ENCODE results near the gene USP54. TPM values are rescaled to one million over a fixed set of nuclear protein-coding genes. Genes with fewer than 3 reads are reported as not detected.

Gene USP54
- total and polyA plus RNA-seq, 9 of the 15 experiments (the other 6 are each of a cell fraction or from before 2014, with no cell fraction given) = 3.8 to 40.1 (median 16.9) TPM

DNA sequence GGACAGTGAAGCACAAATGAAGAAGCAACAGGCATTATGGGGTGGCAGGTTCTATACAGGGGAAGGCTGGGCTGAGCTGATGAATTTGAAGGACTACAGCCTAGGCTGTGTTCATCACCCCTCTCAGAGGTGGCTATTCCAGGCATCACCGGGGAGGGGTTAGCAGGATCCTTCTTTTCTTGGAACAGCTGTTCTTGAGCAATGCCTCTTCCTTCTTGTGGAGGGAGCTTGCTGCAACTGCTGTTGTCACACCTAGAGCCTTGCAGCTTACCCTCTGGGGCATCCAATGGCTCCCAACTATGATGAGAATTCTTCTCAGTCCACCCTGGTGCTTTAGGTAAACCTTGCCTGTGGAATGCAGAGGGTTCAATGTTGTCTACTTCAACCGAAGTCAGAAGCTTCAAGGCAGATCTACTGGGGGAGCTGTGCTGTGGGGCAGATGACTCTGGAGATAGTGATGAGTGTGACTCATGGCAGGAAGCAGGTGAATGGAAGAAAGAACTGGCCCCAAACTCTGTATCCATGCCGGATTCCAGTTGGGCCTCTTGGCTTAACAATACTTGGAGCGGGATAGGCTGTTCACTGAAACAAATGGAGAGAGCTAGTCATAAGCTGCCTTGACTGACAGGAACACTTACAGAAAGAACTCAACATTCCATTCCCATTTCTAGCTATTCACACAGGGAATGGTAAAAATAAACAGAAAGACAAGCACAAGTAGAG lies 73.8 kb downstream of the USP54 start (continued):
- TF ChIP-seq TEAD4 (IDR thresholded peaks at IDR 0.05; ENCODE audit: low read length) (peak; percentile 75), TEAD4 (CRISPR knock-in tag; IDR thresholded peaks at IDR 0.05; ENCODE audit: borderline replicate concordance) (no peak), MCM5 (IDR thresholded peaks at IDR 0.05; ENCODE audit: low read depth) (no peak), DPF2 (IDR thresholded peaks at IDR 0.05) (peak; percentile 97), ILK (tag; IDR thresholded peaks at IDR 0.05; ENCODE audit: borderline replicate concordance, low read depth) (no peak), MCM7 (IDR thresholded peaks at IDR 0.05) (no peak), NR4A1 (CRISPR knock-in tag; IDR thresholded peaks at IDR 0.05) (peak; percentile 83; the same call in 1 of the 2 replicates), NR4A1 (tag; IDR thresholded peaks at IDR 0.05) (no peak), TEAD1 (CRISPR knock-in tag; IDR thresholded peaks at IDR 0.05) (peak; percentile 38 to 69; a peak in 2 of 4 replicates), KDM1A (IDR thresholded peaks at IDR 0.05) (0 out of 4 replicates have a peak, but pooled peaks of 1 of the 2 experiments have one; percentile 12), MTA1 (IDR thresholded peaks at IDR 0.05; ENCODE audit: borderline replicate concordance) (peak; percentile 15; the same call in 1 of the 2 replicates), SAFB (IDR thresholded peaks at IDR 0.05; ENCODE audit: borderline replicate concordance, low read depth, low read length) (no peak), CBX3 (IDR thresholded peaks at IDR 0.05; ENCODE audit: borderline replicate concordance in 1 of 2, low read length in 2 of 2) (peak in 1 of 2 experiments; percentile 57; a peak in 1 of 3 replicates), MAZ (CRISPR knock-in tag; conservative IDR thresholded peaks at IDR 0.05 in 1 of 2, IDR thresholded peaks at IDR 0.05 in 1 of 2) (peak in 1 of 2 experiments; percentile 53; a peak in 2 of 4 replicates), ETV5 (CRISPR knock-in tag; IDR thresholded peaks at IDR 0.05; ENCODE audit: low read depth) (peak; percentile 57; the same call in 1 of the 2 replicates)
- TF ChIP-seq, protein P1, sequence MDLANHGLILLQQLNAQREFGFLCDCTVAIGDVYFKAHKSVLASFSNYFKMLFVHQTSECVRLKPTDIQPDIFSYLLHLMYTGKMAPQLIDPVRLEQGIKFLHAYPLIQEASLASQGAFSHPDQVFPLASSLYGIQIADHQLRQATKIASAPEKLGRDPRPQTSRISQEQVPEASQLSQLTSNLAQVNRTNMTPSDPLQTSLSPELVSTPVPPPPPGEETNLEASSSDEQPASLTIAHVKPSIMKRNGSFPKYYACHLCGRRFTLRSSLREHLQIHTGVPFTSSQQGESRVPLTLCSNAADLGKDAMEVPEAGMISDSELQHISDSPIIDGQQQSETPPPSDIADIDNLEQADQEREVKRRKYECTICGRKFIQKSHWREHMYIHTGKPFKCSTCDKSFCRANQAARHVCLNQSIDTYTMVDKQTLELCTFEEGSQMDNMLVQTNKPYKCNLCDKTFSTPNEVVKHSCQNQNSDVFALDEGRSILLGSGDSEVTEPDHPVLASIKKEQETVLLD (IDR thresholded peaks at IDR 0.05) = peak; percentile 20; the same call in 1 of the 2 replicates
- TF ChIP-seq, protein P2, sequence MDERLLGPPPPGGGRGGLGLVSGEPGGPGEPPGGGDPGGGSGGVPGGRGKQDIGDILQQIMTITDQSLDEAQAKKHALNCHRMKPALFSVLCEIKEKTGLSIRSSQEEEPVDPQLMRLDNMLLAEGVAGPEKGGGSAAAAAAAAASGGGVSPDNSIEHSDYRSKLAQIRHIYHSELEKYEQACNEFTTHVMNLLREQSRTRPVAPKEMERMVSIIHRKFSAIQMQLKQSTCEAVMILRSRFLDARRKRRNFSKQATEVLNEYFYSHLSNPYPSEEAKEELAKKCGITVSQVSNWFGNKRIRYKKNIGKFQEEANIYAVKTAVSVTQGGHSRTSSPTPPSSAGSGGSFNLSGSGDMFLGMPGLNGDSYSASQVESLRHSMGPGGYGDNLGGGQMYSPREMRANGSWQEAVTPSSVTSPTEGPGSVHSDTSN (CRISPR knock-in tag; IDR thresholded peaks at IDR 0.05; ENCODE audit: low read depth) = no peak
- TF ChIP-seq, protein P2 (tag; conservative IDR thresholded peaks at IDR 0.05; ENCODE audit: low read depth) = no peak
- TF ChIP-seq, protein P3, sequence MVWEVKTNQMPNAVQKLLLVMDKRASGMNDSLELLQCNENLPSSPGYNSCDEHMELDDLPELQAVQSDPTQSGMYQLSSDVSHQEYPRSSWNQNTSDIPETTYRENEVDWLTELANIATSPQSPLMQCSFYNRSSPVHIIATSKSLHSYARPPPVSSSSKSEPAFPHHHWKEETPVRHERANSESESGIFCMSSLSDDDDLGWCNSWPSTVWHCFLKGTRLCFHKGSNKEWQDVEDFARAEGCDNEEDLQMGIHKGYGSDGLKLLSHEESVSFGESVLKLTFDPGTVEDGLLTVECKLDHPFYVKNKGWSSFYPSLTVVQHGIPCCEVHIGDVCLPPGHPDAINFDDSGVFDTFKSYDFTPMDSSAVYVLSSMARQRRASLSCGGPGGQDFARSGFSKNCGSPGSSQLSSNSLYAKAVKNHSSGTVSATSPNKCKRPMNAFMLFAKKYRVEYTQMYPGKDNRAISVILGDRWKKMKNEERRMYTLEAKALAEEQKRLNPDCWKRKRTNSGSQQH (CRISPR knock-in tag; IDR thresholded peaks at IDR 0.05) = peak; percentile 75
- TF ChIP-seq, protein P4, sequence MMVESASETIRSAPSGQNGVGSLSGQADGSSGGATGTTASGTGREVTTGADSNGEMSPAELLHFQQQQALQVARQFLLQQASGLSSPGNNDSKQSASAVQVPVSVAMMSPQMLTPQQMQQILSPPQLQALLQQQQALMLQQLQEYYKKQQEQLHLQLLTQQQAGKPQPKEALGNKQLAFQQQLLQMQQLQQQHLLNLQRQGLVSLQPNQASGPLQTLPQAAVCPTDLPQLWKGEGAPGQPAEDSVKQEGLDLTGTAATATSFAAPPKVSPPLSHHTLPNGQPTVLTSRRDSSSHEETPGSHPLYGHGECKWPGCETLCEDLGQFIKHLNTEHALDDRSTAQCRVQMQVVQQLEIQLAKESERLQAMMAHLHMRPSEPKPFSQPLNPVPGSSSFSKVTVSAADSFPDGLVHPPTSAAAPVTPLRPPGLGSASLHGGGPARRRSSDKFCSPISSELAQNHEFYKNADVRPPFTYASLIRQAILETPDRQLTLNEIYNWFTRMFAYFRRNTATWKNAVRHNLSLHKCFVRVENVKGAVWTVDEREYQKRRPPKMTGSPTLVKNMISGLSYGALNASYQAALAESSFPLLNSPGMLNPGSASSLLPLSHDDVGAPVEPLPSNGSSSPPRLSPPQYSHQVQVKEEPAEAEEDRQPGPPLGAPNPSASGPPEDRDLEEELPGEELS (CRISPR knock-in tag; IDR thresholded peaks at IDR 0.05; ENCODE audit: borderline replicate concordance) = no peak

Measured in K562 (cell line).